Measurements from ENCODE around the gene PDZD4. TPM values are rescaled to one million over a fixed set of nuclear protein-coding genes. Genes with fewer than 3 reads are reported as not detected.

PDZD4 gene
- total and polyA plus RNA-seq, 2 of the 4 experiments (the other 2 are of a cell fraction) = under 0.01 to 0.38 TPM

- no TSS peak for BruUV-seq (replicated peaks)
- Histone ChIP-seq H3K23ac (ENCODE audit: low read depth, low read length) (no peak overlapping the region), H3K56ac (ENCODE audit: extremely low read depth, insufficient read depth, low read length) (no peak overlapping the region), H2AK9ac (replicated peaks; ENCODE audit: low read depth, low read length, poor library complexity) (no peak overlapping the region), H2BK5ac (ENCODE audit: low read depth, low read length, poor library complexity, severe bottlenecking) (no peak overlapping the region), H3K4me1 (ENCODE audit: control insufficient read depth, insufficient read depth, low read length) (no peaks in the 10 kb centered on the region), H3K79me1 (ENCODE audit: low read depth in 1 of 2, low read length in 2 of 2) (no peaks in the 10 kb centered on the region), H2AFZ (replicated peaks; ENCODE audit: low read length, poor library complexity) (no peak overlapping the region), H3K14ac (replicated peaks; ENCODE audit: low read depth, low read length) (no peak overlapping the region), H3K36me3 (ENCODE audit: control insufficient read depth, insufficient read depth, low read length) (no peaks in the 10 kb centered on the region), H3K27me3 (ENCODE audit: control insufficient read depth, insufficient read depth, low read length) (peaks cover 22% of the 10 kb centered on the region), H2BK120ac (ENCODE audit: low read depth, low read length) (no peak overlapping the region), H2AK5ac (ENCODE audit: low read depth, low read length) (no peak overlapping the region), H3K9ac (ENCODE audit: low read depth, low read length) (no peak overlapping the region), H2BK20ac (ENCODE audit: low read depth, low read length) (no peak overlapping the region), H3K4me3 (ENCODE audit: insufficient read depth, low read depth, low read length) (no peak overlapping the region), H3K18ac (ENCODE audit: low read depth, low read length) (no peak overlapping the region), H3K9me3 (ENCODE audit: control insufficient read depth, insufficient read depth, low read length) (peaks cover 3% of the 10 kb centered on the region; the same call in 1 of the 2 replicates), H4K91ac (ENCODE audit: insufficient read depth, low read depth, low read length) (no peak overlapping the region), H3K9me1 (ENCODE audit: insufficient read depth, low read length) (no peaks in the 10 kb centered on the region), H4K8ac (ENCODE audit: low read depth in 2 of 2, low read length in 2 of 2) (no peak overlapping the region), H4K20me1 (ENCODE audit: insufficient read depth, low read length) (no peaks in the 10 kb centered on the region; the same call in 1 of the 2 replicates), H3K4ac (ENCODE audit: low read depth, low read length) (no peak overlapping the region), H4K5ac (ENCODE audit: low read depth, low read length) (no peak overlapping the region), H2BK15ac (ENCODE audit: low read depth, low read length) (no peak overlapping the region), H3K27ac (ENCODE audit: insufficient read depth, low read length) (no peak overlapping the region), H3K4me2 (ENCODE audit: low read depth, low read length) (no peak overlapping the region)
- in situ Hi-C loops (cut with MboI; ENCODE audit: low sequenced_read_pairs) (no loop called here), intact Hi-C loops (cut with micrococcal nuclease) (no loop called here), dilution Hi-C loops (cut with HindIII; ENCODE audit: low sequenced_read_pairs, unreplicated experiment) (no loop called here)
- no peak for TF ChIP-seq BHLHE40 (IDR thresholded peaks at IDR 0.05; ENCODE audit: low read depth, low read length)
- no peak for TF ChIP-seq CHD1 (IDR thresholded peaks at IDR 0.05; ENCODE audit: low read depth, low read length)
- TF ChIP-seq FOS (IDR thresholded peaks at IDR 0.05; ENCODE audit: low read depth, low read length) = no peak
- TF ChIP-seq ELK1 (IDR thresholded peaks at IDR 0.05; ENCODE audit: borderline replicate concordance, low read depth, low read length) = no peak
- ATAC-seq (ENCODE audit: low read depth) (no peak), DNase-seq (no peak)
- ChIA-PET CTCF (no interaction called here), POLR2A (ENCODE audit: unreplicated experiment) (no interaction called here)
- 8% methylated on average over 3 of the region's 7 CpGs; no CpG with 5 or more reads in 1 of the 2 experiments for WGBS, 2 experiments (ENCODE audit: extremely low coverage in 2 of 2, insufficient read length in 1 of 2)
Measured at GRCh38 chrX:153873282-153874084, 43.1 kb upstream of the PDZD4 start.

All from IMR-90 (cell line).